IMR-90 (cell line): ENCODE results near the gene SAP30BP. TPM values are rescaled to one million over a fixed set of nuclear protein-coding genes. Genes with fewer than 3 reads are reported as not detected.

ENCODE experiments used
- ATAC-seq: fragments of 200-7000 bp; cut with Tn5 transposase; 2 replicates; pipeline ENCODE4 v1.9.1; 2020; ENCODE audit warnings: low read depth, mild to moderate bottlenecking, moderate library complexity
- BruUV-seq: library from RNA; stranded (reverse); fragments of 400-500 nt; replicated peaks from 2 replicates; lab custom pipeline; 2021; lab: Mats Ljungman, UMichigan
- CTCF ChIA-PET: fragments of 300-600 bp; formaldehyde crosslinking; extraction: SDS; loops from one replicate; lab custom pipeline; 2021; ENCODE audit warnings: antibody characterized with exemption; lab: Yijun Ruan, JAX
- POLR2A ChIA-PET: fragments of 300-600 bp; sonication (Branson Sonifier 250); formaldehyde crosslinking; loops from one replicate; lab custom pipeline; 2022; ENCODE audit warnings: antibody characterized with exemption; ENCODE audit not compliant: unreplicated experiment; lab: Charles Lee
- DNase-seq: peaks from one replicate; pipeline ENCODE4 v3.0.0; 2013
- H2AFZ ChIP-seq: replicated peaks from 2 replicates; pipeline ENCODE3; 2013; ENCODE audit warnings: low read length, mild to moderate bottlenecking; ENCODE audit not compliant: poor library complexity
- H2AK5ac ChIP-seq: 2 replicates; pipeline ENCODE4 v1.6.1; 2013; ENCODE audit warnings: low read depth, low read length, inconsistent platforms
- H2AK9ac ChIP-seq: replicated peaks from 2 replicates; pipeline ENCODE3; 2013; ENCODE audit warnings: mild to moderate bottlenecking, low read depth, low read length, moderate library complexity; ENCODE audit not compliant: poor library complexity
- H2BK120ac ChIP-seq: 2 replicates; pipeline ENCODE4 v1.6.1; 2013; ENCODE audit warnings: low read depth, low read length, inconsistent platforms
- H2BK15ac ChIP-seq: 3 replicates; pipeline ENCODE4 v1.6.1; 2013; ENCODE audit warnings: low read depth, low read length, inconsistent platforms
- H2BK20ac ChIP-seq: 2 replicates; pipeline ENCODE4 v1.6.1; 2013; ENCODE audit warnings: low read depth, mild to moderate bottlenecking, inconsistent platforms, low read length, moderate library complexity
- H2BK5ac ChIP-seq: 2 replicates; pipeline ENCODE4 v1.6.1; 2013; ENCODE audit warnings: mild to moderate bottlenecking, low read depth, low read length, inconsistent platforms; ENCODE audit not compliant: poor library complexity, severe bottlenecking
- H3K14ac ChIP-seq: replicated peaks from 2 replicates; pipeline ENCODE4 v1.6.1; 2013; ENCODE audit warnings: low read depth, low read length, inconsistent platforms
- H3K18ac ChIP-seq: 2 replicates; pipeline ENCODE4 v1.6.1; 2013; ENCODE audit warnings: low read depth, low read length, control low read depth
- H3K23ac ChIP-seq: 2 replicates; pipeline ENCODE4 v1.6.1; 2013; ENCODE audit warnings: low read depth, low read length, inconsistent platforms
- H3K27ac ChIP-seq: 2 replicates; pipeline ENCODE4 v1.5.1; 2013; ENCODE audit warnings: mild to moderate bottlenecking, control low read depth, low read length; ENCODE audit not compliant: insufficient read depth
- H3K27me3 ChIP-seq: 2 replicates; pipeline ENCODE4 v1.6.1; 2013; ENCODE audit warnings: low read length; ENCODE audit not compliant: control insufficient read depth, insufficient read depth
- H3K36me3 ChIP-seq: 2 replicates; pipeline ENCODE4 v1.6.1; 2013; ENCODE audit warnings: low read length, mixed read lengths; ENCODE audit not compliant: control insufficient read depth, insufficient read depth
- H3K4ac ChIP-seq: 2 replicates; pipeline ENCODE4 v1.6.1; 2013; ENCODE audit warnings: low read depth, low read length, inconsistent platforms
- H3K4me1 ChIP-seq: 2 replicates; pipeline ENCODE4 v1.6.1; 2013; ENCODE audit warnings: low read length, mixed read lengths; ENCODE audit not compliant: control insufficient read depth, insufficient read depth
- H3K4me2 ChIP-seq: 2 replicates; pipeline ENCODE4 v1.6.1; 2013; ENCODE audit warnings: low read depth, mild to moderate bottlenecking, control low read depth, low read length, moderate library complexity
- H3K4me3 ChIP-seq: 2 replicates; pipeline ENCODE4 v1.5.1; 2013; ENCODE audit warnings: low read depth, mild to moderate bottlenecking, control low read depth, low read length, moderate library complexity; ENCODE audit not compliant: insufficient read depth
- H3K56ac ChIP-seq: 2 replicates; pipeline ENCODE4 v1.6.1; 2013; ENCODE audit warnings: low read length, inconsistent platforms; ENCODE audit not compliant: insufficient read depth; ENCODE audit errors: extremely low read depth
- H3K79me1 ChIP-seq, 2 experiments: 2 replicates each; pipeline ENCODE4 v1.6.1; 2013; ENCODE audit warnings: low read length in 2 of 2, inconsistent platforms in 1 of 2, low read depth in 1 of 2
- H3K9ac ChIP-seq: 2 replicates; pipeline ENCODE4 v1.6.1; 2013; ENCODE audit warnings: low read depth, low read length, control low read depth
- H3K9me1 ChIP-seq: 2 replicates; pipeline ENCODE4 v1.6.1; 2013; ENCODE audit warnings: low read length, inconsistent platforms; ENCODE audit not compliant: insufficient read depth
- H3K9me3 ChIP-seq: 2 replicates; pipeline ENCODE4 v1.6.1; 2013; ENCODE audit warnings: low read length; ENCODE audit not compliant: control insufficient read depth, insufficient read depth
- H4K20me1 ChIP-seq: 2 replicates; pipeline ENCODE4 v1.6.1; 2013; ENCODE audit warnings: low read length, inconsistent platforms; ENCODE audit not compliant: insufficient read depth
- H4K5ac ChIP-seq: 2 replicates; pipeline ENCODE4 v1.6.1; 2013; ENCODE audit warnings: mild to moderate bottlenecking, low read depth, low read length, control low read depth
- H4K8ac ChIP-seq, 2 experiments: 2 replicates each; pipeline ENCODE4 v1.6.1; 2013; ENCODE audit warnings: low read depth in 2 of 2, low read length in 2 of 2, control low read depth in 1 of 2, inconsistent platforms in 1 of 2
- H4K91ac ChIP-seq: 2 replicates; pipeline ENCODE4 v1.6.1; 2013; ENCODE audit warnings: low read depth, low read length, inconsistent platforms; ENCODE audit not compliant: insufficient read depth
- MAFK ChIP-seq: IDR thresholded peaks from 2 replicates; pipeline ENCODE4 v1.6.1; 2012; ENCODE audit warnings: low read depth, low read length, improper control_type of control experiment
- RAD21 ChIP-seq: IDR thresholded peaks from 2 replicates; pipeline ENCODE4 v1.6.1; 2012; ENCODE audit warnings: low read length, improper control_type of control experiment
- SMC3 ChIP-seq: fragments of 150-350 bp; IDR thresholded peaks from 2 replicates; pipeline ENCODE4 v1.6.1; 2016; ENCODE audit warnings: low read depth, mild to moderate bottlenecking, antibody characterized with exemption, low read length, moderate library complexity
- WGBS, 2 experiments: methylation state at CpG; one replicate each; pipeline versions ENCODE4 v1.1.5 to v1.1.7; 2013; ENCODE audit warnings: missing lambda C conversion rate in 2 of 2; ENCODE audit not compliant: insufficient read length in 1 of 2; ENCODE audit errors: extremely low coverage in 2 of 2; 5-methylcytosine and 5-hydroxymethylcytosine counted together
- dilution Hi-C: fragments of 300-500 bp; cut with HindIII; formaldehyde crosslinking; loops from one replicate; pipeline ENCODE4 v1.14.3; 2018; ENCODE audit warnings: low sequenced_read_pairs; ENCODE audit not compliant: unreplicated experiment
- in situ Hi-C: fragments of 300-500 bp; cut with MboI; formaldehyde crosslinking; loops from 3 replicates; pipeline ENCODE4 v1.14.3; 2019; ENCODE audit warnings: low sequenced_read_pairs, inconsistent platforms, mixed read lengths
- intact Hi-C: fragments of 100-400 bp; cut with micrococcal nuclease; formaldehyde crosslinking; loops from 2 replicates; pipeline ENCODE4 v1.10.0; 2022
- polyA plus RNA-seq, 3 experiments: library from polyadenylated mRNA; depleted of rRNA; stranded (reverse); fragments of >200 nt; gene quantifications; 2 replicates each; pipeline ENCODE4 v1.2.3, GENCODE V29; 2012; ENCODE audit warnings: low replicate concordance in 1 of 3
- total RNA-seq: library from RNA; depleted of rRNA; stranded (reverse); fragments of >200 nt; gene quantifications from 2 replicates; pipeline ENCODE4 v1.2.3, GENCODE V29; 2012
- TF ChIP-seq, protein P1 (sequence below): conservative IDR thresholded peaks from 2 replicates; pipeline ENCODE4 v1.5.1; 2012; ENCODE audit warnings: mild to moderate bottlenecking, low read depth, low read length, improper control_type of control experiment

SAP30BP gene
- total and polyA plus RNA-seq, 2 of the 4 experiments (the other 2 are of a cell fraction), result 70.4 to 139 TPM

DNA sequence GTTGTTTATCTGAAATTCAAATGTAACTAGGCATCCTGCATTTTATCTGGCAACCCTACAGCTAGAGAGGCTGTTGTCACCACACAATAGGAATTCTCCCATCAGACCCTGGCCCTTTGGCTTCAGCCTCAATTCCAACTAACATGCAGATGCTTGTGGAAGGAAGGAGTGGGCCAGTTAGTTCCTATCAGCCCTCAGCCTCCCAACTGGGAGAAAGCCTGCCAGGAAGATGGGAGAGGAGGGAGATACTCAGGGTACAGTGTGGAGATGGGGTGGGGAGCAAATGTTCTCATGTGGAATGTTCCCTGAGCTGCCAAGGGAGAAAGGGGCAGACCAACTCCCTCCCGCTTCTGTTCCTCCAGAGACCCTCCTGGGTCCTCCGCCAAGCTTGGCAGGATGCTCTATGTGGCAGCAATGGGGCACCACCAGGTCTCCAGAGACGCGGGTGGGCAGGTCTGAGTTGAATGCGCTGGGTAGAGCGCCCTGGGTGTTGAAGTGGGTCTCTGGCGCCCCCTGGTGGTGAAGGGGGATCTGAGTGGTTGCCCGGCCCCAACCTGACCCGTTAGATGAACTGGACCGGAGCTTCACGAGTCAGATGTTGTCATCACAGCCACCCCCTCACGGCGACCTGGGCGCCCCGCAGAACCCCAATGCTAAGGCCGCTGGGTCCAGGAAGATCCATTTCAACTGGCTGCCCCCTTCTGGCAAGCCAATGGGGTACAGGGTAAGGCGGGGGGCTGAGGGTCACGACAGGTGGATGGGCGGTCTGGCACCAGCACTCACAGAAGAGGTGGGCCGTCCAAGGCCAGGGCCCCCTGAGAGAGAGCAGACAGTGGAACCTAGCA, 82.6 kb downstream of the SAP30BP start:
- peak; percentile 73 for ATAC-seq
- CTCF ChIA-PET, result interaction anchor here (0.5 to 4.6 kb wide), 12 partner anchors 10 to 177 kb away, joined by 3 to 53 read pairs (median 4); partner anchors contain the start of genes GALK1 and SMIM5
- H3K4me2 ChIP-seq, result peak overlapping the region; percentile 75

More for the DNA sequence above, 82.6 kb downstream of the SAP30BP start:
- Histone ChIP-seq H4K91ac (no peak overlapping the region), H2BK20ac (no peak overlapping the region), H3K79me1 (no peaks in the 10 kb centered on the region), H3K9ac (no peak overlapping the region), H4K5ac (0 out of 2 replicates have a peak overlapping the region, but pooled peaks have one; percentile 14), H3K23ac (no peak overlapping the region), H4K20me1 (no peaks in the 10 kb centered on the region), H3K14ac (no peak overlapping the region), H4K8ac (peak overlapping the region in 1 of 2 experiments; percentile 78; a peak in 1 of 4 replicates), H3K56ac (no peak overlapping the region), H3K36me3 (no peaks in the 10 kb centered on the region), H2AK5ac (no peak overlapping the region), H3K27ac (no peak overlapping the region), H2BK120ac (no peak overlapping the region), H3K9me3 (no peaks in the 10 kb centered on the region), H3K18ac (no peak overlapping the region), H3K9me1 (0 out of 2 replicates have a peak, but pooled peaks cover 1% of the 10 kb centered on the region), H3K4me1 (peaks cover 6% of the 10 kb centered on the region), H2BK15ac (no peak overlapping the region), H3K4me3 (no peak overlapping the region), H2AFZ (peak overlapping the region; percentile 96), H3K27me3 (no peaks in the 10 kb centered on the region; the same call in 1 of the 2 replicates), H2AK9ac (peak overlapping the region; percentile 82), H2BK5ac (no peak overlapping the region), H3K4ac (no peak overlapping the region)
- in situ Hi-C loops (loop anchor here (5.0 to 10.0 kb wide), 3 partner anchors 77 to 325 kb away; partner anchors contain the start of gene SMIM5), intact Hi-C loops (loop anchor here (5.0 kb wide), 1 partner anchor 232 kb away; the partner anchor contains the start of genes CASKIN2 and TSEN54), dilution Hi-C loops (no loop called here)
- BruUV-seq, result no TSS peak
- peak; percentile 52 for DNase-seq
- TF ChIP-seq RAD21, result peak; percentile 82
- TF ChIP-seq MAFK, result no peak
- TF ChIP-seq SMC3, result peak; percentile 63
- TF ChIP-seq, protein P1, sequence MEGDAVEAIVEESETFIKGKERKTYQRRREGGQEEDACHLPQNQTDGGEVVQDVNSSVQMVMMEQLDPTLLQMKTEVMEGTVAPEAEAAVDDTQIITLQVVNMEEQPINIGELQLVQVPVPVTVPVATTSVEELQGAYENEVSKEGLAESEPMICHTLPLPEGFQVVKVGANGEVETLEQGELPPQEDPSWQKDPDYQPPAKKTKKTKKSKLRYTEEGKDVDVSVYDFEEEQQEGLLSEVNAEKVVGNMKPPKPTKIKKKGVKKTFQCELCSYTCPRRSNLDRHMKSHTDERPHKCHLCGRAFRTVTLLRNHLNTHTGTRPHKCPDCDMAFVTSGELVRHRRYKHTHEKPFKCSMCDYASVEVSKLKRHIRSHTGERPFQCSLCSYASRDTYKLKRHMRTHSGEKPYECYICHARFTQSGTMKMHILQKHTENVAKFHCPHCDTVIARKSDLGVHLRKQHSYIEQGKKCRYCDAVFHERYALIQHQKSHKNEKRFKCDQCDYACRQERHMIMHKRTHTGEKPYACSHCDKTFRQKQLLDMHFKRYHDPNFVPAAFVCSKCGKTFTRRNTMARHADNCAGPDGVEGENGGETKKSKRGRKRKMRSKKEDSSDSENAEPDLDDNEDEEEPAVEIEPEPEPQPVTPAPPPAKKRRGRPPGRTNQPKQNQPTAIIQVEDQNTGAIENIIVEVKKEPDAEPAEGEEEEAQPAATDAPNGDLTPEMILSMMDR, result peak; percentile 87
- WGBS, 2 experiments, result 0% methylated on average over 6 of the region's 20 CpGs; no CpG with 5 or more reads in 1 of the 2 experiments
- POLR2A ChIA-PET, result no interaction called here
